Tibial nerve (tissue), 3 donors: ENCODE data around the gene TBPL2.

ENCODE experiments used
- CTCF ChIP-seq, 5 experiments: fragments of 200-600 bp in 3 of 5; fragments of 450-650 bp in 2 of 5; sonication (generic) in 3 of 5; IDR thresholded peaks; one replicate each; pipeline ENCODE4 v1.5.1; 2016 to 2019; ENCODE audit warnings: antibody characterized with exemption in 5 of 5, mild to moderate bottlenecking in 3 of 5, moderate library complexity in 2 of 5
- POLR2A ChIP-seq, 2 donors: fragments of 450-650 bp; IDR thresholded peaks; one replicate each; pipeline ENCODE4 v1.6.1; 2017; ENCODE audit warnings: antibody characterized with exemption in 2 of 2, mild to moderate bottlenecking in 2 of 2, moderate library complexity in 2 of 2

DNA sequence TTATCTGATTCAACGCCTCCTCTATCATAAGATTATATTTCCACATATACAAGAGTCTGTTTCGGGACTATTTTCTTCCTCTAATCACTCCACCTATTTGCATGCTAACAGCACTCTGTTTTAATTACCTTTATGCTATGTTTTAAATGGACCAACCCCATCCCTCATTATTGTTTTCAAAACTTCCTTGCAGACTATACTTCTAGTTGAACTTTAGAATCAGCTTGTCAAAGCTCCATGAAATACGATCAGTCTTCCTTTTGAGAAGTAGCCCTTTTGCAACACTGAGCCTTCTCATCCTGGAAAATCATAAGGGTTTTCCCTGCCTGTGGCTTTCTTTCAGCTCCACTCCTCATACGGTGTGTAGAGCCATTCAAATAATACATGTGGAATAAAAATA lies 65.6 kb downstream of the TBPL2 start:
- TF ChIP-seq CTCF (IDR thresholded peaks at IDR 0.05) (no peak), POLR2A (IDR thresholded peaks at IDR 0.05) (no peak)
